GM11168 (cell line): ENCODE data around the gene RYR1.
"Not testable (repeated sequence)": the region's sequence is repeated elsewhere in the genome, so short reads cannot be mapped to it uniquely, and the experiment has no call there.

Source experiments
- in situ Hi-C: fragments of 300-500 bp; cut with MboI; formaldehyde crosslinking; loops from one replicate; pipeline ENCODE4 v1.12.0; 2022; ENCODE audit warnings: low sequenced_read_pairs; ENCODE audit not compliant: unreplicated experiment

RYR1 gene

GRCh38 chr19:38399081-38399480, 34.4 kb upstream of the RYR1 start:
- in situ Hi-C loops, result loop anchor here (10.0 kb wide), 1 partner anchor 476 kb away; the partner anchor contains the start of gene RINL

GRCh38 chr19:38399537-38399936, 34.0 kb upstream of the RYR1 start:
- in situ Hi-C loops, result loop anchor here (10.0 kb wide), 1 partner anchor 475 kb away; the partner anchor contains the start of gene RINL

- in situ Hi-C loops, result no loop called here
Measured at GRCh38 chr19:38400361-38400760, 33.1 kb upstream of the RYR1 start.

- in situ Hi-C loops, result no loop called here
Measured at GRCh38 chr19:38401148-38401547, 32.3 kb upstream of the RYR1 start.

- in situ Hi-C loops, result no loop called here
Measured at GRCh38 chr19:38402623-38402966, 30.9 kb upstream of the RYR1 start.

- in situ Hi-C loops, result no loop called here
Measured at GRCh38 chr19:38402967-38403674, 30.4 kb upstream of the RYR1 start, which contains the start of gene FAM98C. TSS of gene FAM98C (plus strand) at chr19:38403093. CDS start at chr19:38403154, 61 bp downstream.

- in situ Hi-C loops, result no loop called here
Measured at GRCh38 chr19:38404858-38405257, 28.6 kb upstream of the RYR1 start.

- in situ Hi-C loops, result no loop called here
Measured at GRCh38 chr19:38405276-38405675, 28.2 kb upstream of the RYR1 start.

- in situ Hi-C loops, result no loop called here
Measured at GRCh38 chr19:38409631-38410133, 23.8 kb upstream of the RYR1 start.

- in situ Hi-C loops, result not testable (repeated sequence)
Measured at GRCh38 chr19:38410407-38410806, 23.1 kb upstream of the RYR1 start.

- in situ Hi-C loops, result no loop called here
Measured at GRCh38 chr19:38411041-38411712, 22.3 kb upstream of the RYR1 start.

GRCh38 chr19:38411898-38412297, 21.6 kb upstream of the RYR1 start:
- in situ Hi-C loops, result not testable (repeated sequence)

GRCh38 chr19:38412491-38412890, 21.0 kb upstream of the RYR1 start:
- in situ Hi-C loops, result no loop called here

GRCh38 chr19:38412961-38413360, 20.5 kb upstream of the RYR1 start:
- in situ Hi-C loops, result no loop called here

- in situ Hi-C loops, result no loop called here
Measured at GRCh38 chr19:38413416-38413815, 20.1 kb upstream of the RYR1 start.

GRCh38 chr19:38417146-38417543, 16.3 kb upstream of the RYR1 start:
- in situ Hi-C loops, result no loop called here

GRCh38 chr19:38417544-38418506, 15.7 kb upstream of the RYR1 start:
- in situ Hi-C loops, result no loop called here

- in situ Hi-C loops, result no loop called here
Measured at GRCh38 chr19:38420935-38421334, 12.6 kb upstream of the RYR1 start.

GRCh38 chr19:38421856-38422255, 11.6 kb upstream of the RYR1 start:
- in situ Hi-C loops, result no loop called here

- in situ Hi-C loops, result no loop called here
Measured at GRCh38 chr19:38422438-38422837, 11.1 kb upstream of the RYR1 start.
